NCI-H2227 treated with DMSO at 0.1 percent for 48 hours (cell line): ENCODE data around the gene RAB27B.
"Not testable (repeated sequence)": the region's sequence is repeated elsewhere in the genome, so short reads cannot be mapped to it uniquely, and the experiment has no call there.

Source experiments
- DNase-seq: peaks from one replicate; lab custom pipeline; 2025; lab: John Stamatoyannopoulos, UW

Gene RAB27B

GRCh38 chr18:54815086-54815485 is 13.2 kb upstream of the RAB27B start:
- no peak for DNase-seq

GRCh38 chr18:54820785-54821275 is 7.4 kb upstream of the RAB27B start:
- not testable (repeated sequence) for DNase-seq

- DNase-seq = no peak
Observed at GRCh38 chr18:54822872-54823845, 5.1 kb upstream of the RAB27B start.

- no peak for DNase-seq
Observed at GRCh38 chr18:54824761-54825160, 3.5 kb upstream of the RAB27B start.

- DNase-seq = no peak
Observed at GRCh38 chr18:54825601-54826344, 2.5 kb upstream of the RAB27B start.

- no peak for DNase-seq
Observed at GRCh38 chr18:54828986-54829385, 709 bp downstream of the RAB27B start.

GRCh38 chr18:54829856-54830255 is 1.6 kb downstream of the RAB27B start:
- no peak for DNase-seq

GRCh38 chr18:54830260-54830659 is 2.0 kb downstream of the RAB27B start:
- DNase-seq = no peak

GRCh38 chr18:54830866-54831265 is 2.6 kb downstream of the RAB27B start:
- DNase-seq = no peak

GRCh38 chr18:54835944-54836343 is 7.7 kb downstream of the RAB27B start:
- DNase-seq = no peak

- DNase-seq = no peak
Observed at GRCh38 chr18:54843314-54843713, 15.0 kb downstream of the RAB27B start.

- DNase-seq = no peak
Observed at GRCh38 chr18:54845787-54846186, 17.5 kb downstream of the RAB27B start.

- no peak for DNase-seq
Observed at GRCh38 chr18:54848121-54848520, 19.8 kb downstream of the RAB27B start.

- DNase-seq = no peak
Observed at GRCh38 chr18:54849683-54850082, 21.4 kb downstream of the RAB27B start.

GRCh38 chr18:54850598-54850997 is 22.3 kb downstream of the RAB27B start:
- no peak for DNase-seq

- DNase-seq = no peak
Observed at GRCh38 chr18:54852780-54853675, 24.8 kb downstream of the RAB27B start.

GRCh38 chr18:54855050-54855449 is 26.8 kb downstream of the RAB27B start:
- not testable (repeated sequence) for DNase-seq

GRCh38 chr18:54856105-54856646 is 27.9 kb downstream of the RAB27B start:
- DNase-seq = no peak

GRCh38 chr18:54857499-54857898 is 29.2 kb downstream of the RAB27B start:
- no peak for DNase-seq

GRCh38 chr18:54859667-54860421 is 31.6 kb downstream of the RAB27B start:
- no peak for DNase-seq

- no peak for DNase-seq
Observed at GRCh38 chr18:54860941-54861340, 32.7 kb downstream of the RAB27B start.
